ENCODE results near the gene NOTO. TPM values are rescaled to one million over a fixed set of nuclear protein-coding genes. Genes with fewer than 3 reads are reported as not detected.
A peak's percentile ranks its signal among the peaks of the same experiment; 100 is the strongest.

NOTO gene
- total and polyA plus RNA-seq, 10 of the 15 experiments (the other 5 are each of a cell fraction or from before 2014, with no cell fraction given), result not detected

DNA sequence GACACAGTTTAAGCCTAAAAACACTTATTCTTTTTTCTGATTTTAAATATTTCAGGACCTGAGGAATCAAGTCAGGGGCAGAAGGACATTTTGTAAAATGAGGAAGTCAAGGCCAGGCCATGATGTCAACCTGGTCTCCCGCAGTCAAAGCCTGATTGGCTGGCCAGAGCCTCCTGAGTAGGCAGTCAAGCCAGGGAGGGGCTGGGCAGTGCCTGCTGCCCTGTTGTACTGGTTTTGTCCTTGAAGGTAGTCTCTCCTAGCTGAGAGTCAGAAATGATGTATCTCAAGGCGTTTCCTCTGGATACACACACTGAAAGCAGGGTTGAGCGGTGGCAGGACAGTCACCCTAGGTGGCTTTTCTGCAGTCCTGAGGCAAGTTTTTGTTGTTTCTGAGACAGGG is 51.5 kb downstream of the NOTO start:
- Histone ChIP-seq H3K27ac (ENCODE audit: control insufficient read depth, insufficient read depth) (no peak overlapping the region), H3K79me2 (ENCODE audit: control insufficient read depth, insufficient read depth, low read length) (no peaks in the 10 kb centered on the region), H3K36me3 (ENCODE audit: control insufficient read depth in 2 of 2, insufficient read depth in 2 of 2, low read length in 1 of 2) (peaks cover 29 to 41% of the 10 kb centered on the region in 2 experiments), H3K4me3 (no peak overlapping the region), H3K9me3 (replicated peaks; ENCODE audit: control insufficient read depth, insufficient read depth, low read length) (no peaks in the 10 kb centered on the region), H2AFZ (ENCODE audit: control insufficient read depth, low read depth, low read length) (no peak overlapping the region), H3K4me1 (ENCODE audit: control insufficient read depth, insufficient read depth, low read length) (no peaks in the 10 kb centered on the region), H3K27me3 (replicated peaks in 1 of 2; ENCODE audit: control insufficient read depth in 2 of 2, insufficient read depth in 2 of 2, low read length in 1 of 2) (no peaks in the 10 kb centered on the region), H4K20me1 (ENCODE audit: control insufficient read depth, insufficient read depth) (no peaks in the 10 kb centered on the region), H3K9ac (ENCODE audit: control insufficient read depth, insufficient read depth, low read length) (no peak overlapping the region), H3K4me2 (ENCODE audit: control insufficient read depth, insufficient read depth) (no peak overlapping the region)
- intact Hi-C loops (cut with micrococcal nuclease; ENCODE audit: unreplicated experiment), result no loop called here
- BruUV-seq (replicated peaks), result no TSS peak
- ChIA-PET RAD21 (ENCODE audit: unreplicated experiment) (interaction anchor here (0.9 kb wide), 1 partner anchor 106 kb away, joined by 3 read pairs; no protein-coding TSS in a partner anchor), SMC1A (ENCODE audit: uncharacterized antibody, unreplicated experiment) (interaction anchor here (1.4 kb wide), 2 partner anchors 9 to 35 kb away, joined by 4 to 5 read pairs; no protein-coding TSS in a partner anchor), CTCF (interaction anchor here (0.7 to 2.3 kb wide), 3 partner anchors 36 to 1197 kb away, joined by 3 to 14 read pairs (median 4); no protein-coding TSS in a partner anchor), POLR2A (no interaction called here)
- FAIRE-seq, result no peak
- in situ Hi-C loops (cut with MboI), result no loop called here
- 91% methylated on average over 3 of the region's 3 CpGs for WGBS (ENCODE audit: insufficient coverage, insufficient replicate concordance, low lambda C conversion rate, missing lambda C conversion rate)
- TF ChIP-seq HDAC6 (IDR thresholded peaks at IDR 0.05; ENCODE audit: unreplicated experiment), result no peak
- TF ChIP-seq SP1 (IDR thresholded peaks at IDR 0.05; ENCODE audit: low read depth, low read length), result no peak
- TF ChIP-seq SPI1 (IDR thresholded peaks at IDR 0.05; ENCODE audit: borderline replicate concordance, insufficient read depth, low read depth, low read length), result peak; percentile 78; the same call in 1 of the 2 replicates
- TF ChIP-seq, protein P1, sequence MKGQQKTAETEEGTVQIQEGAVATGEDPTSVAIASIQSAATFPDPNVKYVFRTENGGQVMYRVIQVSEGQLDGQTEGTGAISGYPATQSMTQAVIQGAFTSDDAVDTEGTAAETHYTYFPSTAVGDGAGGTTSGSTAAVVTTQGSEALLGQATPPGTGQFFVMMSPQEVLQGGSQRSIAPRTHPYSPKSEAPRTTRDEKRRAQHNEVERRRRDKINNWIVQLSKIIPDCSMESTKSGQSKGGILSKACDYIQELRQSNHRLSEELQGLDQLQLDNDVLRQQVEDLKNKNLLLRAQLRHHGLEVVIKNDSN (IDR thresholded peaks at IDR 0.05; ENCODE audit: borderline replicate concordance, extremely low read length, insufficient read depth, low read depth, low read length), result no peak
- TF ChIP-seq NFYB (IDR thresholded peaks at IDR 0.05; ENCODE audit: insufficient read depth, low read depth, low read length), result peak; percentile 47; the same call in 1 of the 2 replicates
- no peak for TF ChIP-seq RUNX3 (IDR thresholded peaks at IDR 0.05; ENCODE audit: low read length)
- no peak for TF ChIP-seq RB1 (IDR thresholded peaks at IDR 0.05; ENCODE audit: borderline replicate concordance)
- TF ChIP-seq POLR2AphosphoS5 (IDR thresholded peaks at IDR 0.05; ENCODE audit: low read length), result 0 out of 2 replicates have a peak, but pooled peaks have one; percentile 25
- ATAC-seq, result peak; percentile 72
- DNase-seq (ENCODE audit: low read depth, low spot score), result no peak

All from GM12878 (cell line).